DMS53 treated with DMSO at 0.1 percent for 48 hours (cell line): Measurements from ENCODE around the gene NLRP11.

ENCODE experiments used
- DNase-seq: peaks from one replicate; lab custom pipeline; 2025; ENCODE audit not compliant: unreplicated experiment; lab: John Stamatoyannopoulos, UW

The NLRP11 gene

GRCh38 chr19:55831846-55832245 is at the start of gene NLRP11:
TSS of gene NLRP11 (minus strand) at chr19:55831999. CDS start at chr19:55818174, 13,825 bp downstream.
- no peak for DNase-seq

DNA sequence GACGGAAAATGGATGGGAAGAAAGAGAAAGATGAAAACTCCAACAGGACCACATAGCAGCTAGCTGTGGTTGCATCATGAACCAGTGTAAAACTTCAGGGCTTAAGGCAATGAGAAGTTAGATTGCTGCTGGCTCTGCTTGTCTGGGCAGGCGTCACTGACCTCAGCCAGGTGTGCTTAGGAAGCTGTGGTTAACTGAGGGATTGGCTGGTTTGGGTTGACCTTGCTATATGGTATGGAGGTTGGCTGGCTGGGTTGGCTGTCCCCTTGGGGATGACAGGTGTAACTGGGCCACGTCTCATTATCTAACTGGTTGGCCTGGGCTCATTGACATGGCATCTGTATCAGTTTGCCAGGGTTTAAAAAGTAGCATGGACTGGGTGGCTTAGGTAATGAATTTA is 45.4 kb upstream of the NLRP11 start:
- DNase-seq, result no peak

DNA sequence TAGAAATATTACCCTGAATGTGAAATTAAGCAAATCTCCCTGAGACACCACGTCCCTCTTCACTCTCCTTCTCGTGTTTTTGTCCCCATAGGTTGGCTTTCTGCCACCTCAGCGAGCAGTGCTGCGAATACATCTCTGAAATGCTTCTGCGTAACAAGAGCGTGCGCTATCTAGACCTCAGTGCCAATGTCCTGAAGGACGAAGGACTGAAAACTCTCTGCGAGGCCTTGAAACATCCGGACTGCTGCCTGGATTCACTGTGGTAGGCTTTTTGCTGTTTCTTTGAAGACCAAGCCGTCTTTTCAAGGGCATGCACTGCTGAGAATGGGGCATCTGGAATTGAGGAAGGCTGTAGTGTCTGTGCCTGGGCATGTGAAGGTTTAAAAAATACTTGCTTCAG is 38.9 kb upstream of the NLRP11 start:
- DNase-seq, result no peak

- DNase-seq, result no peak
These were observed 35.3 kb upstream of the NLRP11 start for GRCh38 chr19:55867101-55867500.

GRCh38 chr19:55866521-55866920 is 34.7 kb upstream of the NLRP11 start:
- DNase-seq, result no peak

DNA sequence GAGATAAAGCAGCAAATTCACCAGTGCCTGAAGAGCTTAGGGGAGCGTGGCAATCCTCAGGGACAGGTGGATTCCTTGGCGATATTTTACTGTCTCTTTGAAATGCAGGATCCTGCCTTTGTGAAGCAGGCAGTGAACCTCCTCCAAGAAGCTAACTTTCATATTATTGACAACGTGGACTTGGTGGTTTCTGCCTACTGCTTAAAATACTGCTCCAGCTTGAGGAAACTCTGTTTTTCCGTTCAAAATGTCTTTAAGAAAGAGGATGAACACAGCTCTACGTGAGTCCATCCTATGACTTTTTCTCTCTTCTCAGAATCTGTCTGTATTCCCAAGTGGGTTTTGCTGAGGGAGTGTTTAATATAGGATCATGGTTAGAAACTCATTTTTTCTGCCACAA is 27.2 kb upstream of the NLRP11 start:
- no peak for DNase-seq

GRCh38 chr19:55858401-55858800 is 26.6 kb upstream of the NLRP11 start:
- DNase-seq, result no peak

DNA sequence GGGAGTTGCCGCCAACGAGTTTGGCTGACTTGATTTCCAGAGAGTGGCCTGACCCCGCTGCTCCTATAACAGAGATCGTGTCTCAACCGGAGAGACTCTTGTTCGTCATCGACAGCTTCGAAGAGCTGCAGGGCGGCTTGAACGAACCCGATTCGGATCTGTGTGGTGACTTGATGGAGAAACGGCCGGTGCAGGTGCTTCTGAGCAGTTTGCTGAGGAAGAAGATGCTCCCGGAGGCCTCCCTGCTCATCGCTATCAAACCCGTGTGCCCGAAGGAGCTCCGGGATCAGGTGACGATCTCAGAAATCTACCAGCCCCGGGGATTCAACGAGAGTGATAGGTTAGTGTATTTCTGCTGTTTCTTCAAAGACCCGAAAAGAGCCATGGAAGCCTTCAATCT is 26.2 kb upstream of the NLRP11 start:
- no peak for DNase-seq

GRCh38 chr19:55857149-55857548 is 25.4 kb upstream of the NLRP11 start:
- no peak for DNase-seq

DNA sequence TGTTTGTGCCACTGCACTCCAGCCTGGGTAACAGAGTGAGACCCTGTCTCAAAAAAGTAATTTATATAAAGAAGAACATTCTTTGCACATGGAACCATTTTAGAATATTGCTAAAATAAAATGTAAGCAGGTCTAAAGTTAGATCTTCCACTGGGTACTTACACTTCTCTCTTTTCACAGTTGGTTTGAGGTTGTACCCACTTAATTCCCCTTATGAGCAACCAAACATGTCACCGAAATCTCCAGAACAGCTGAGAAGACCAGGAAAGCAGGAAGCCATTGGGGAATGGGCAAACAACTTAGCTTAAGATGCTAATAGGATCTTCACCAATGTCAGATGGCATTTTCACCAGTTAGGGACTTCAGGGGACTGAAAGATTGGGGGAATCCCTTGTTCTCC is 23.4 kb upstream of the NLRP11 start:
- no peak for DNase-seq

DNA sequence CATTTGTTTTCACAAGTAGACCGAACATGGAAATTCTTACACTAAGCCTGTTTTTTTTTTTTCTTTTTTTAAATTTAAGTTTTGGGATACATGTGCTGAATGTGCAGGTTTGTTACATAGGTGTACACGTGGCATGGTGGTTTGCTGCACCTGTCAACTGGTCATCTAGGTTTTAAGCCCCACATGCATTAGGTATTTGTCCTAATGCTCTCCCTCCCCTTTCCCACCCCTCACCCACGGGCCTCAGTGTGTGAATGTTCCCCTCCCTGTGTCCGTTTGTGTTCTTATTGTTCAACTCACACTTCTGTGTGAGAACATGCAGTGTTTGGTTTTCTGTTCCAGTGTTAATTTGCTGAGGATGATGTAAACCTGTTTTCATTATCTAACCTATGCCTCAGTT is 7.1 kb upstream of the NLRP11 start:
- no peak for DNase-seq

GRCh38 chr19:55838251-55838650 is 6.5 kb upstream of the NLRP11 start:
- DNase-seq, result no peak

DNA sequence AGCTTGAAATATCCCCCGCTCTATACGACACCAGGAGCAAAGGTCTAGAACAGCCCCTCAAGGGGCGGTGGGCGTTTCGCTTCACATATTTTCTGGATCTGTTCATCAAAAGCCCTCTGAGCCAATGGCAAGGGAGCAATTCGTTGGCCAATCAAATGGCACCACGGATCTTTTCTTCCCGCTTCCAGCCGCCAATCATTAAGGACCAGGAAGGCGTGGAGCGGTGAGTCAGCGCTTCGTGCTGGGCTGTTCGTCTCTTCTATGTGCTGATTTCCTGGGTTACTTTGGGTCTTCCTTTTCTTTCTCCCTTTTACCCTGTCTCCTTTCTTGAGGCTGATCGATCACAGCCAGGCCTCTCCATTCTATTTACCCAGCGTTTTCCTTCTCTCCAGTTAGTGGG is 4.5 kb upstream of the NLRP11 start, which contains the start of gene NLRP4:
TSS of gene NLRP4 (plus strand) at position 201 of the 400 bp plus-strand sequence. CDS start 15,541 bp downstream, outside the sequence.
- no peak for DNase-seq

DNA sequence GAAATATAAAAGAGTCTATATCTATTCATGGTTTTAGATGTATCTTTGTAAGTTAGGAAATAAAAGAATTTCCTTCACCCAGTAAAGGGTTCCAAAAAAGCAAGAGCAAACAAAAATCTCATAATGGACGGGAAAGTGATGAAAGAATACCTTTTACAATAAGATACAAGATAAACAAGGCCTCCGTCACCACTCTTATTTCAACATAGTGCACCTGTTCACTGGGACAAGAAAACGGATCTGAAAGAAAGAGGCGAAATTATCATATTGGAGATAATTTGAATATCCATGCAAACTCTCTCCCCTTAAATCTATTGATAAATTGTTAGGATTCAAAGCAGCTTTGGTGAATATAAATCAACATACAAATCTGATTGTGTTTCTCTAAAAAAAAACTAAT is 877 bp upstream of the NLRP11 start:
- no peak for DNase-seq

DNA sequence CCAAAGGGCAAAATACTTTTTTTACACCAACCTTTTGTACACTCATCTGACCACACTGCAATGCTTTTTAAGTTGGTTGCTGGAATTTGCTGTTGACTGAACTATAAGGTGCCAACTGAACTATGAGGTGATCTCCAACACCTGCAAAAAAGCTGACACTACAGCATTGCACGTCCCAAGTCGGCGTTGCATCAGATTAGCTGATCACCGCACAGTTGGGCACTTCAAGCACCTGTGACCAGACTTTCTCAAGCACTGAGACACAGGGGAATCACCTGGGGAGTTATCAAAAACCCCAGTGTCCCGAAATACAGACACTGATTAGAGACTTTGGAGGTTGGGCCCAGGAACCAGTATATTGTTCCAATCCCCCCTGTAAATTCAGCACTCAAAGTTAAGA is 1.1 kb downstream of the NLRP11 start:
- no peak for DNase-seq

DNA sequence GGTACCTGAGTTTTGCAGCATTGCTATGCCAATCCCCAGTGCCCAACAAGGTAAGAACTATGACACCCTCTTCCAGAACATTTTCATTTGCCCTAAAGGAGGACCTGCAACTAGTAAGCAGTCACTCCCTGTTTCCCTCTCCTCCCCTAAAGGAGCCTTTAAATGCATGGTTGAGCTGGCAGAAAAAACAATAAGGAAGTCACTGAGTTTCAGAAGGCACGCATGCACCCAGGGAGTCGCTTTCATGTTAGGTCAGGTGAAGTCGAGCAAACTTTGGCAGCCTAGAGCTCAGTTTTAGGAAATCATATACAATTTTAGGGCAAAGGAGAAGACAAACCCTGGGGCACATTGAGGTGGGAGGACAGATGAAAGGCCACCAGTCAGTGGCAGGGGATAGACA is 11.8 kb downstream of the NLRP11 start:
- no peak for DNase-seq

DNA sequence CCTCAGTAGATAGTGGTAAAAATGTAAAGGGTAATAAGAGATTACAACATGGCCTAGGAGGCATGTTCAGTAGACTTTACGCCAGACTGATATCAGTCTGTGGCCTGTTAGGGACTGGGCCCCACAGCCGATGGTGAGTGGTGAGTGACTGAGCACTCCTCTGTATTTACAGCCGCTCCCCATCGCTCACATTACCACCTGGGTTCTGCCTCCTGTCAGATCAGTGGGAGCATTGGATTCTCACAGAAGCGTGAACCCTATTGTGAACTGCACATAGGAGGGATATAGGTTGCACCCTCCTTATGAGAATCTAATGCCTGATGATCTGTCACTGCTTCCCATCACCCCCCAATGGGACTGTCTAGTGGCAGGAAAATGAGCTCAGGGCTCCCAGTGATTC is 17.9 kb downstream of the NLRP11 start:
- DNase-seq, result no peak

DNA sequence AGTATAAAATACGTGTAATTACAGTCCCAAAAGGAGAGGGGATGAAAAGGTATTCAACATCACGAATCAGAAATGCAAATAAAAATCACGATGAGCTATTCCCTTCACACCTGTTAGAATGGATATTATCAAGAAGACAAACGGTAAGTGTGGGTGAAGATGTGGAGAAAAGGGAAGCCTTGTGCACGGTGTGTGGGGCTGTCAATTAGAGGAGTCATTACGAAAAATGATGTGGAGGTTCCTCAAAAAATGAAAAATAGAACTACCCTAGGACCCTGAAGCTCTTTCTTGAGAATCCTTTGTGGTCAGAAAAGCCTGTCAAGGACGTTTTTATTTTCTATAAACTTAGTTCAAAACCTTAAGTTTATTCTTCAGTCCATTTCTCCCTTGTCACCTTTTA is 19.4 kb downstream of the NLRP11 start:
- DNase-seq, result no peak

GRCh38 chr19:55811340-55811739 is 20.5 kb downstream of the NLRP11 start:
- DNase-seq, result no peak

GRCh38 chr19:55809381-55810058 is 22.3 kb downstream of the NLRP11 start:
- DNase-seq, result peak; percentile 54

- no peak for DNase-seq
These were observed 29.5 kb downstream of the NLRP11 start for GRCh38 chr19:55802281-55802680.

GRCh38 chr19:55801416-55801815 is 30.4 kb downstream of the NLRP11 start:
- no peak for DNase-seq

- DNase-seq, result no peak
These were observed 36.8 kb downstream of the NLRP11 start for GRCh38 chr19:55795021-55795420.
